Erythroblast (primary cell): ENCODE measurements around the gene GAK.

Experiments
- GATA1 ChIP-seq: IDR thresholded peaks from 2 replicates; pipeline ENCODE4 v1.6.1; 2011; ENCODE audit warnings: low read depth, mild to moderate bottlenecking, control low read depth, low read length, moderate library complexity
- POLR2A ChIP-seq: IDR thresholded peaks from 2 replicates; pipeline ENCODE4 v1.6.1; 2011; ENCODE audit warnings: mild to moderate bottlenecking, low read length

GRCh38 chr4:973431-974397, 41.6 kb upstream of the GAK start, which contains the start of gene DGKQ:
- TF ChIP-seq POLR2A (no peak), GATA1 (no peak)
